Trophoblast cell (in vitro differentiated cells and primary cell): ENCODE data around the gene SCG3.

Experiments
- DNase-seq, 2 donors: peaks; one replicate each; pipeline ENCODE4 v3.0.0-alpha.2; 2016
- H2AFZ ChIP-seq: 2 replicates; pipeline ENCODE4 v1.6.1; 2013; ENCODE audit warnings: low read length, moderate library complexity, mild to moderate bottlenecking; ENCODE audit not compliant: insufficient read depth, poor library complexity
- H2AK5ac ChIP-seq: 2 replicates; pipeline ENCODE4 v1.6.1; 2013; ENCODE audit warnings: mild to moderate bottlenecking, low read length
- H2BK120ac ChIP-seq: 2 replicates; pipeline ENCODE4 v1.6.1; 2013; ENCODE audit warnings: low read length, mild to moderate bottlenecking, moderate library complexity; ENCODE audit not compliant: insufficient read depth, poor library complexity
- H2BK12ac ChIP-seq: 2 replicates; pipeline ENCODE4 v1.6.1; 2013; ENCODE audit warnings: mild to moderate bottlenecking, low read length, moderate library complexity
- H2BK5ac ChIP-seq: 2 replicates; pipeline ENCODE4 v1.6.1; 2013; ENCODE audit warnings: low read length, low read depth, moderate library complexity, mild to moderate bottlenecking; ENCODE audit not compliant: poor library complexity
- H3K14ac ChIP-seq: 2 replicates; pipeline ENCODE4 v1.6.1; 2013; ENCODE audit warnings: mild to moderate bottlenecking, low read length
- H3K18ac ChIP-seq: 2 replicates; pipeline ENCODE4 v1.6.1; 2013; ENCODE audit warnings: mild to moderate bottlenecking, low read length
- H3K23ac ChIP-seq: 2 replicates; pipeline ENCODE4 v1.6.1; 2013; ENCODE audit warnings: low read length
- H3K27ac ChIP-seq: 2 replicates; pipeline ENCODE4 v1.5.1; 2013; ENCODE audit warnings: low read depth, mild to moderate bottlenecking, inconsistent platforms, low read length, moderate library complexity
- H3K27me3 ChIP-seq: 2 replicates; pipeline ENCODE4 v1.6.1; 2013; ENCODE audit warnings: inconsistent platforms, mild to moderate bottlenecking, low read length, moderate library complexity; ENCODE audit not compliant: insufficient read depth
- H3K36me3 ChIP-seq, 2 experiments: 1 replicate in 1 of 2; 2 replicates in 1 of 2; pipeline ENCODE4 v1.6.1; 2013; ENCODE audit warnings: low read length in 2 of 2, mild to moderate bottlenecking in 2 of 2, moderate library complexity in 1 of 2; ENCODE audit not compliant: insufficient read depth in 2 of 2, control insufficient read depth in 1 of 2
- H3K4ac ChIP-seq: 2 replicates; pipeline ENCODE4 v1.6.1; 2013; ENCODE audit warnings: low read depth, mild to moderate bottlenecking, low read length, moderate library complexity
- H3K4me1 ChIP-seq, 2 experiments: 1 replicate in 1 of 2; 2 replicates in 1 of 2; pipeline ENCODE4 v1.6.1; 2013; ENCODE audit warnings: low read length in 2 of 2, mild to moderate bottlenecking in 2 of 2, moderate library complexity in 1 of 2; ENCODE audit not compliant: insufficient read depth in 2 of 2, control insufficient read depth in 1 of 2
- H3K4me2 ChIP-seq: 2 replicates; pipeline ENCODE4 v1.6.1; 2013; ENCODE audit warnings: inconsistent platforms, mild to moderate bottlenecking, low read length, moderate library complexity
- H3K4me3 ChIP-seq: 2 replicates; pipeline ENCODE4 v1.5.1; 2013; ENCODE audit warnings: mild to moderate bottlenecking, low read depth, low read length, inconsistent platforms
- H3K79me1 ChIP-seq: one replicate; pipeline ENCODE4 v1.6.1; 2013; ENCODE audit warnings: low read length
- H3K79me2 ChIP-seq: 2 replicates; pipeline ENCODE4 v1.6.1; 2013; ENCODE audit warnings: low read length, mild to moderate bottlenecking; ENCODE audit not compliant: control insufficient read depth, insufficient read depth, poor library complexity
- H3K9ac ChIP-seq: 2 replicates; pipeline ENCODE4 v1.6.1; 2013; ENCODE audit warnings: mild to moderate bottlenecking, low read length
- H3K9me3 ChIP-seq: 2 replicates; pipeline ENCODE4 v1.6.1; 2013; ENCODE audit warnings: low read depth, mild to moderate bottlenecking, control low read depth, inconsistent platforms, low read length; ENCODE audit not compliant: insufficient read depth
- H4K12ac ChIP-seq: 2 replicates; pipeline ENCODE4 v1.6.1; 2013; ENCODE audit warnings: low read depth, mild to moderate bottlenecking, low read length, moderate library complexity
- H4K8ac ChIP-seq: 2 replicates; pipeline ENCODE4 v1.6.1; 2013; ENCODE audit warnings: low read depth, mild to moderate bottlenecking, low read length, moderate library complexity
- H4K91ac ChIP-seq: one replicate; pipeline ENCODE4 v1.6.1; 2013; ENCODE audit warnings: low read depth, mild to moderate bottlenecking, low read length, moderate library complexity
- WGBS: extraction: QIAGEN DNeasy Blood & Tissue Kit; methylation state at CpG from one replicate; pipeline ENCODE4 v1.1.7; 2013; ENCODE audit warnings: missing lambda C conversion rate; ENCODE audit not compliant: insufficient read length, insufficient coverage; ENCODE audit errors: extremely low coverage; 5-methylcytosine and 5-hydroxymethylcytosine counted together

The SCG3 gene

DNA sequence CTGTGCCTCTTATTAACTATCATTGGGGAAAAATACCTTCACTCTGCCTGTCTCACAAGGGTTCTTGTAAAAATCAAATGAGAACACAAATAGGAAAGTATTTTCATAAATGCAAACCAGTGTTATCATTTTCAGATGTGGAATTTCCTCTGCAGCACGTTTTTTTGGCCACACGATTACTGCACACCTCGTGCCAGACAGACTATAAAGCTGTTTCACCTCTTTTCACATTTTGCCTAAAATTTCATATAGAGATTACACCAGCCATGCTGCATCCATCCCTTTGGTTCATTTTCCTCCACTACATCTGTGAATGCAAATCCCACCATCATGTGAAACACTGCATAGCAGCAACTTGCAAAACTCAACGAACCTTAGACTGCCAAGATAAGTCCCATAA is 68.9 kb downstream of the SCG3 start:
- WGBS, result no CpG with 5 or more reads among the region's 4 CpGs
- Histone ChIP-seq H4K91ac (no peak overlapping the region), H3K4me2 (no peak overlapping the region), H3K23ac (no peak overlapping the region), H2BK5ac (no peak overlapping the region), H4K12ac (no peak overlapping the region), H3K36me3 (no peaks in the 10 kb centered on the region), H3K9ac (no peak overlapping the region), H3K27ac (no peak overlapping the region), H3K14ac (no peak overlapping the region), H2AK5ac (no peak overlapping the region), H2BK12ac (no peak overlapping the region), H3K18ac (no peak overlapping the region), H4K8ac (no peak overlapping the region), H3K79me2 (no peaks in the 10 kb centered on the region), H3K79me1 (no peaks in the 10 kb centered on the region), H3K4me3 (no peak overlapping the region), H3K9me3 (no peaks in the 10 kb centered on the region), H2AFZ (no peak overlapping the region), H3K27me3 (no peaks in the 10 kb centered on the region), H3K4me1 (peaks cover 0 to 3% of the 10 kb centered on the region in 2 experiments), H3K4ac (no peak overlapping the region), H2BK120ac (no peak overlapping the region)
- DNase-seq, result no peak

DNA sequence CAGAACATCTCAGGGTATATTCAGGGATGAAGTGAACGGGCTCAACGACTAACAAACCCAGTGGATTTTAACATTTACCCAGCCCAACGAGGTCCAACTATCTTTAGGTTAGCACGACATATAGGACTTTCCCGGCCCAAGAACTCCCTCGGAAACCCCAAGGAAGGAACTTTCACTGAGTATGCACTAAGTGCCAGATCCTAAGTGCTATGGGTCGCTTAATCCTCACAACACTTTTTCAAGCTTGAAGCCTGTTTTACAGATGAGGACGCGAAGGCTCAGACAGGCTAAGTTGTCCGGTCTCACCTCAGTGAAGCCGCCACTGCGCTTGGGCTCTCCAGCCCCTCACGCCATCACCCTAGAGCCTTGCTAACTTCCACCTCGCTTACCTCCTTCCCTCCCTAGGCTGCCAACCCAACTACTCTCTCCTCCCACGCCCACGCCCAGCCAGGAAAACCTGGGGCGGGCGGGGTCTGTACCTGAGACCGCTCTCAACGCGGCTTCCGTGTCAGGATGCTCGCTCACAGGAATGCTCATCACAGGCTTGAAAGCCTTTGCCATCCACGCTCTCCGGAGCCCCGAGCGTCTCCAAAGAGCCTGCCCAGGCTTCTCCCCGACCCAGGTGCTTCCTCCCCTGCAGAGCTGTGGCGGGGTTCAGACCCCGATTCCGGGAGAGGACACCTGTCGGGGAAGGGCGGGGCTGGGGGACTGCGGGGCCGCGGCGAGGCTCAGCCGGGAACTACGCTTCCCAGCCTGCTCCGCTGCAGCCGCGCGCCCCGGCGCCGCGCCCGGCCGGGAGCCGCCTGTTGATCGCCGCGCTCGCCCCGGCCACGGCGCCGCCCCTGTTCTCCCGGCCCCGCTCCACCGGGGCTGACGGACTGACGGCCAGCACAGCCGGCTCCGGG is 69.7 kb downstream of the SCG3 start, which contains the start of gene TMOD2:
TMOD2 (plus strand) TSS at position 806 of the 905 bp plus-strand sequence. CDS start 14,845 bp downstream, outside the sequence.
- H3K4me1 ChIP-seq, result peaks cover 0 to 3% of the 10 kb centered on the region in 2 experiments
- H3K27me3 ChIP-seq, result no peaks in the 10 kb centered on the region
- no peak within 1 kb of the TSS for H3K27ac ChIP-seq
- peak within 1 kb of the TSS; percentile 51 for H3K18ac ChIP-seq
- peak within 1 kb of the TSS; percentile 80 for H3K4me3 ChIP-seq
- H2AFZ ChIP-seq, result peak within 1 kb of the TSS; percentile 75
- no peak within 1 kb of the TSS for H3K14ac ChIP-seq
- H3K4ac ChIP-seq, result no peak within 1 kb of the TSS
- no peaks in the 10 kb centered on the region for H3K79me2 ChIP-seq
- no peak within 1 kb of the TSS for H3K9ac ChIP-seq
- H2BK120ac ChIP-seq, result no peak within 1 kb of the TSS
- H3K4me2 ChIP-seq, result peak within 1 kb of the TSS; percentile 98
- H4K8ac ChIP-seq, result peak within 1 kb of the TSS; percentile 51
- H4K12ac ChIP-seq, result peak within 1 kb of the TSS; percentile 40
- no peaks in the 10 kb centered on the region for H3K79me1 ChIP-seq
- H2BK5ac ChIP-seq, result no peak within 1 kb of the TSS
- H2BK12ac ChIP-seq, result no peak within 1 kb of the TSS
- no peak within 1 kb of the TSS for H3K23ac ChIP-seq
- peak in 1 of 2 donors; percentile 35 for DNase-seq
- H3K36me3 ChIP-seq, result no peaks in the 10 kb centered on the region
- H2AK5ac ChIP-seq, result no peak within 1 kb of the TSS
- no peaks in the 10 kb centered on the region for H3K9me3 ChIP-seq
- WGBS, result no CpG with 5 or more reads among the region's 65 CpGs
- no peak within 1 kb of the TSS for H4K91ac ChIP-seq

DNA sequence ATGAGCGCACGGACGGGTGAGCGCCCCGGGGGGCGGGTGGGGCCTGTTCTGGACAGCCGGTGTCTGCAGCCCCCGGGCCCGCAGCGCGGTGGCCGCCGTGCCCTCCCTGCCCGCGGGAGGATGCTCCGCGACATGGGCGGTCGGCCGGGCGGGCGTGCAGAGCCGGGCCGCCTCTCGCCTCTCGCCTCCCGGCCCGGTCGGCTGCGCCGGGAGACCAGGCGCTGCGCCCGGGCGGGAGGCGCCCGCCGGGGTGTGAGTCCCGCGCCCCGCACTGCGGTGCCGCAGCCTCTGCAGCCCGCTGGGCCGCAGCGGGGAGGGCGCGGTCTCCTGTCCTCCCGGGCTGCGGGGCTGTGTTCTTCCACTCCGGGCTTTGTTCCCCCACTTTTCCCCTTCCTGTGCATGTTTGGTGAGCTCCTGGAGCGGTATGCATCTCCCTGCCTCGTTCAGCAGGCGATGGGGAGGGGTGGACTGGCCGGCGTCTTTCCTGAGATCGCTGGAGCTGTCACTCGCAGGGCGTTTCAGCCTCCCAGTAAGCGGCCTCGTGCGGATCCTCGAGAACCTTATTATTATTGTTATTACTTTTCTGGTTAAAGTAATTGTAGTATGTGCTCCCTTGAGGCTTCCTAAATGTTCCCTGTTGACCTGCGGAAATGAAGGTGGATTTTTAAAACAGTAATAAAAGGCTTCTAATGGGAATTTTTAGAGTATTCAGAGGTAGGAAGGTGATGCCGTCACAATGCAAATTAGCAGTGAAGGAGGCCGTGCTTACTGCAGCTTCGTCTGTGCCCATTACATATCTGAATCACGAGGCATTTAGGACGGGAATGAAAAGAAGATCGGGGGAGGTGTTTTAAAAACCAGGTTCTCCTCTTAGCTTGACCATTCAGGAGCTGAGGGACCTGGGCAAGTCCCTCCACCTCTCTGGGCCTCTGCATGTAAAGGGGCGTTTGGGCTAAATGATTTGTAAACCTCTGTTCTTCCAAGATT is 70.7 kb downstream of the SCG3 start:
- no CpG with 5 or more reads among the region's 71 CpGs for WGBS
- H3K27ac ChIP-seq, result no peak overlapping the region
- peaks cover 0 to 3% of the 10 kb centered on the region in 2 experiments for H3K4me1 ChIP-seq
- no peak overlapping the region for H3K23ac ChIP-seq
- no peaks in the 10 kb centered on the region for H3K79me2 ChIP-seq
- no peak overlapping the region for H3K9ac ChIP-seq
- no peak overlapping the region for H2AK5ac ChIP-seq
- peak overlapping the region; percentile 40 for H4K12ac ChIP-seq
- H3K79me1 ChIP-seq, result no peaks in the 10 kb centered on the region
- peak overlapping the region; percentile 80 for H3K4me3 ChIP-seq
- no peak overlapping the region for H4K91ac ChIP-seq
- no peak overlapping the region for H3K4ac ChIP-seq
- no peak overlapping the region for H2BK5ac ChIP-seq
- H3K36me3 ChIP-seq, result no peaks in the 10 kb centered on the region
- H2BK12ac ChIP-seq, result no peak overlapping the region
- no peak overlapping the region for H2BK120ac ChIP-seq
- peak overlapping the region; percentile 98 for H3K4me2 ChIP-seq
- no peaks in the 10 kb centered on the region for H3K9me3 ChIP-seq
- H3K18ac ChIP-seq, result peak overlapping the region; percentile 51
- no peaks in the 10 kb centered on the region for H3K27me3 ChIP-seq
- H2AFZ ChIP-seq, result peak overlapping the region; percentile 71
- H3K14ac ChIP-seq, result no peak overlapping the region
- H4K8ac ChIP-seq, result peak overlapping the region; percentile 51
- DNase-seq, result peak in 1 of 2 donors; percentile 31

DNA sequence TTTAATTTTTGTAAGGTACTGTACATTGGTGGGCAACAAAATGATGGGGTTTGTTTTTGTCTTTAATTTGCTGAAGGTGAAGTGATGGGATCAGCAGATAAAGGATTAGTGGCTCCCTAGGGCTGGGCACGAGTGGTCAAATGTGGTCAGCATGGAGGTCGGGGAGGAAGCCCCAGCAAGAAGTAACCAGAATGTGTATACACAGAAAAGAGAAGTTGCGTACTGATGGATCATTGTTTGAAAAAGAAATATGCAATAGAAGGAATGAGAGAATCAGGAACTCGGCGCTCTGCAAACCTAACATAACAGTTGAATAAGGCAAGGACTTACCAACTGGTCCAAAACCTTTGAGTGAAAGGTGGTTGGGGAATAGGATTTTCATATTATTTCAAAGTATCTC is 71.6 kb downstream of the SCG3 start:
- no peak overlapping the region for H3K9ac ChIP-seq
- no peak overlapping the region for H4K8ac ChIP-seq
- no peak overlapping the region for H2BK5ac ChIP-seq
- no peaks in the 10 kb centered on the region for H3K9me3 ChIP-seq
- no peak overlapping the region for H3K4ac ChIP-seq
- H3K4me2 ChIP-seq, result no peak overlapping the region
- no peaks in the 10 kb centered on the region for H3K79me2 ChIP-seq
- no peak overlapping the region for H3K4me3 ChIP-seq
- H3K36me3 ChIP-seq, result no peaks in the 10 kb centered on the region
- no peak overlapping the region for H3K18ac ChIP-seq
- no peak overlapping the region for H4K12ac ChIP-seq
- H2BK12ac ChIP-seq, result no peak overlapping the region
- H3K23ac ChIP-seq, result no peak overlapping the region
- H2AK5ac ChIP-seq, result no peak overlapping the region
- H3K27ac ChIP-seq, result no peak overlapping the region
- no peaks in the 10 kb centered on the region for H3K79me1 ChIP-seq
- H3K27me3 ChIP-seq, result no peaks in the 10 kb centered on the region
- H3K4me1 ChIP-seq, result peaks cover 0 to 3% of the 10 kb centered on the region in 2 experiments
- no peak overlapping the region for H2BK120ac ChIP-seq
- WGBS, result no CpG with 5 or more reads among the region's 5 CpGs
- DNase-seq, result no peak
- no peak overlapping the region for H4K91ac ChIP-seq
- no peak overlapping the region for H3K14ac ChIP-seq
- H2AFZ ChIP-seq, result no peak overlapping the region
